ENCODE results near the gene COL25A1.
"Not testable (repeated sequence)": the region's sequence is repeated elsewhere in the genome, so short reads cannot be mapped to it uniquely, and the experiment has no call there.

The COL25A1 gene

DNA sequence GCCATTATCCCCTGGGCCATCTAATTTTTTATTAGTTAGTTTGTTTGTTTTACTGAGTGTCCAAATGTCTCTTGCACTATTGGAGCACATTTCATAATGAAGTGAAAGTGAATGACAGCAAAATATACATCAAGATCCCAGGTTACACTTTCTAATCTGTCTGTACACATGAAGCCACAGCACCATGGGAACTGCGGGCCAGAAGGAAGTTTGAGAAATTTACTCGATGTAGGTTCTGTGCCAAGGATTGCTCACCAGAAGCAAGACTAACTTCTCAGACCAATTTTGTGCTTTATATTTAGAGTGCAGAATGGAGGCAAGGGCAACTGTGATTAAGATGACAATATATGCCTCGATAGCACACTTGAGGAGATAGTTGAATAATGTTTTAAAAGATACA, 258.0 kb downstream of the COL25A1 start:
- no peak for DNase-seq

DNA sequence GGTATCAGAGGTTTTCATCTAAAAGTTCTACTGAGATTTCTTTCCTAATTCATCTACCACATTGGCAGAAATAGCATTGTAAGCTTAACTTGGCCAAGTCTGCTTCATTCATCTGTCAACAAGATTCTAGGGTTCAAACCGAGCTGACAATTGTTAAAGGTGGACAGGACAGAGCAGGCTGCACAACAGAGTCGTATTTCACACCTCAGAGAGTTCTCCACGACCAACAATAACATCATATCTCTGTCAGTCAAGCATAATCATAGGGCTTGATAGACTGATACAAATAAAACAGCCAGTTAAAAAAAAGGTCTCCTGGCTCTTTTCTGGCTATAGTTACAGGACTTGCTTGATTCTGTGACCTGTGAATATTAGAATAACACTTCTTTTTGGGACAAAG, 259.2 kb downstream of the COL25A1 start:
- no peak for DNase-seq

DNA sequence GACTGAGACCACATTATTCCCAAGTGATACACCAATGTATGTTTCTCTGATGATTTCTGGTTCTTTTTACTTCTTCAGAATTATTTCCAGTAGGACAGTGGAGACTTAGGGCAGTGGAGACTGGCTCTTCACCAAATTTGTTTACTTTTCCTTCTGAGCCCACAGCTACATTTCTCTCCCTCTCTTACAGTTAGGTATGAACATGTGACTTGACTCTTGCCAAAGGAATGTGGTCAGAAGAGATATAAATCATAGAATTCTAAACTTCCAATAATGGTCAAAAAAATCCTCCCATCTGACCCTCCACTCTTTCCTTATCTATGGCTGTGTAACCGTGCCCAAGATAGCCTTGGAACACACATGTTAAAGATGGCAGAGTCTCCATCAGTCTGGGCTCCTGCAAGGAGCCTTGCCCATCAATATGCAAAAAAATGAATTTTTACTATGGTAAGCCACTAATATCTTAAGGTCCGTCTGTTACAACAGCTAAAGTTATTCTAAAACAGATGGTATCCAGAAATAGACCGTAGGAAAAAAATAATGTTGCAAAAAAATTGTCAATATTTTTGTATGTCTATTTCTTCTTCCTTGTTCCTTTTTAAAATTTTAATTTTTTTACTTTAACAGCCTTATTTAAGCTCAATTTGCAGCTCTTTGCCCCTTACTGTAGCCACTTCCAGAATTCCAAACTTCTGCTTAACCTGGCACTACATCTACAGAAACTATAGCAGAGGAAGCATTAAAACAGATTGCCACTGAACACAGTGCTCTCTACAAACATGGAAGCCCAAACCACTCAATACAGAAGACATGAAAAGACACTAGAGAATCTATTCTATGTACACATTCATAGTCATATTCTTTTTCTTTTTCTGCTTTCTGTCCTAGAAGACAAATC, 260.7 kb downstream of the COL25A1 start:
- DNase-seq, result no peak

DNA sequence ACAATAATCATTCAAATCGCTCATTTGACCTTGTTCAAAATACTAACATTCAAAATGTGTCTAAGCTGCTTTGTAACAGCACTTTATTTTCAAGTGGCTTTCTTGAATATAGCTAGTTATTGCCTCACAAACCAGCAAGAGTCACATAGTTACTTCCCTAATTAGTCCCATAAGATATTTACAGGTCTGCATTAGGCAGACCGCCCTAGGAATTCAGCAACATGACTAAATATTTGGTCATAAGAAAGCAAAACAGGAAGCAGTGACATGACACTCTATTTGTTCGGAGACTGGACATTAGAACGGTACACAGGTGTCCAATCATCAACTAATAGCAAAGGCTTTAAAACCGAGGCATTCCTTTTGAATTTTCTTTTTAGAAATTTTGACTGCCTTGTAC, 262.0 kb downstream of the COL25A1 start:
- no peak for DNase-seq

DNA sequence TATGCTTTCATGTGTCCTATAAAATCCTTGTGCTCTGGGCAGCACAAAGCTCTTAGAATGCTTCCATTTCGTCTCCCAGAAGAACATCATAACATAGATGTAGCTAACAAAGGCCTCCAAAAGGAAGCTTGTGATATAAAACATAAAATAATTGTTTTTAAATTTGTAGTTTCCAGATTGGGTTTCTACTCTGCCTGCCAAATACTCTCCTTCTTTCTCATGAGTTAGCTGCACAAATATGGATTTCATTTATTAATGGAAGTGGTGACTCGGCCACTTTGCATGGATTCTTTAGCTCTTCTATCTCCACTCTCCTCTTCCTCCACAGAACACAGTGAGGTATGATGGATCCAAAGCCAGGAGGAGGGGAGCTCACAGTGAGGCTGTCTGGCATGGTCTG, 265.4 kb downstream of the COL25A1 start:
- no peak for DNase-seq

DNA sequence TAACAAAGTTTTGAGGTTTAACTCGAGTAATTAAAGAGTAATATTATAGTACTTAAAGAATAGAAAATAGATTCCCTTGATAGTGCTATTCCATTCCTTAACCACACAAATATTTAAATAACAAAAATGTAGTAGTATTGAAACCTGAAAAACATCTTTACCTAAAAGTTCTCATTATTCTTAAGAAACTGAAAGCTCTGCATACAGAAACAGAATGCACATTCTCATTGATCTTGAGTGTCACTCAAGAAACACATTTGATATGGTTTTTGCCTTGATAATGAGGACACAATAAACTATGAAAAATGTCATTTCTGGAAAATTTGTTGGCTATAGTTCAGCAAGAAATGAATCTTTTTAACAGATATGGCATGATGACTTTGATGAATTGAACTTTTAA, 268.5 kb downstream of the COL25A1 start:
- no peak for DNase-seq

DNA sequence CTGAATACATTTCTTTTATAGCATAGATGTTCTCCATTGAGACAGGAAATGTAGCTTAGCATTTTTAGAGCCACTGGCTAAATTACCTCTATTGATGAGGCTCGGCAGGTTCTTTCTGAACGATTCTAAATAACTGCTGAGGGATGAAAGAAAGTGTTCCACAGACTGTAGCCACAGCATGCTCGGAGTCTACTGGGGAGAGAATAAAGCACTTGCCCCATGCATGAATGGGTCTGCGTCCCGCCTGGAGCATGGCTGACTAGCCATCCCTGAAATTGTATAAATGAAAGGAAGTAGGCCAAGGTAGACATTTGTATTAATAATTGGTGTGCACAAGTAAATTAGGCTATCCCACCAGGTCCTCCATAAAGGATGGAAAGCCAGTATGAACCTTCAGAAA, 269.8 kb downstream of the COL25A1 start:
- DNase-seq, result no peak

DNA sequence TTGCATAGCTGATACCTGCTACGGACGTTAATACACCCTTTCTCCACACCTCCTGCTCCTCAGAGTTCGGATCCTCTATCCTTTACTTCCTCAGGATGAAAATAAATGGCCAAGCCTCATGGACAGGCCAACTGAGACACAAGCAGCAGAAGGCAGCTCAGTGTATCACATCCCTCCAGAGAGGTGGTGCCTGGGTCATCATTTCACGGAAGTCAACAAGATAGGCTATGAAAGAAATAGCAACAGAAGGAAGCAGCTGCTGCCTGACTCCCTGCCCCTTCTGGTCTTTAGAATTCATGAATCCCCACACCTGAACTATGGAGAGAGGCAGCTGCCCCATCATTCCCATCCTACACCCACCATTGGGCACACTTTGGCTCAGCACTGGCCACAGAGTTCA, 272.5 kb downstream of the COL25A1 start:
- DNase-seq, result no peak

DNA sequence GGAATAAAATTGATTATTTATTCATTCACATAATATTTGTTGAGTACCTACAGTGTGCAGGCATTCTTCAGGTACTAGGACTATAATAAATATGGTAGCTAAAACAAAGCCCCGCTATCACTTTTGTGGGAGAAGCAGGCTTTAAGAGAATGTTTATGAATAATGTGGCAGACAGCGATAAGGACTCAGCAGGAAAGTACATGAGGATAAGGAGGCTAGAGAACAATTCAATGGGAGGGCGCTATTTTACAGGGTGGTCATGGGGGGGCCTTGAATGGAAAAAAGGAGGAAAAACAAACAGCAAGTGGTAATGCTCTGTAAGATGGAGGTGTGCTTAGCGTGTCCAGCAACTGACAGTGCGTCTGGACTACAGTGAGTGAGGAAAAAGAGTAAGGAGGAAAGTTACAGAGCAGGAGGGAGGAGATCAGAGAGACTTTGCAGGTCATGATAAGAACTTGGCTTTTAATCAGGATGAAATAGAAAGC, 275.4 kb downstream of the COL25A1 start:
- DNase-seq, result no peak

DNA sequence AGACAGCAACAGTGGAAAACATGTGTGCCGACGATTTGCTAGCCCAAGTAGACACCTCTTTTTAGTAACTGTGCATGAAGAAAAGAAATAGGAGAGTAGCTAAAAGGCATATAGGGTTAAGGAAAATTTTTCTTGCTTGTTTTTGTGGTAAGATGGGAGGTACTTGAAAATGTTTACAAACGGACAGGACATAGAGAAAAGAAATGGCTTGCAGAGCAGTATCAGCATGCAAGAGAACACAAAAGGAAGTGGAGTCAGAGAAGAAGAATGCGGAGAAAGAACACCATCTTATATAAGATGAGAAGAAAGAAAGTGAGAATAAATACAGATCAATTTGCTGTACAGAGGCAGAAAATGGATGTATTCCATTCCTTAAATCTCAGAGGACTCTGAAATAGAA, 275.9 kb downstream of the COL25A1 start:
- DNase-seq, result no peak

DNA sequence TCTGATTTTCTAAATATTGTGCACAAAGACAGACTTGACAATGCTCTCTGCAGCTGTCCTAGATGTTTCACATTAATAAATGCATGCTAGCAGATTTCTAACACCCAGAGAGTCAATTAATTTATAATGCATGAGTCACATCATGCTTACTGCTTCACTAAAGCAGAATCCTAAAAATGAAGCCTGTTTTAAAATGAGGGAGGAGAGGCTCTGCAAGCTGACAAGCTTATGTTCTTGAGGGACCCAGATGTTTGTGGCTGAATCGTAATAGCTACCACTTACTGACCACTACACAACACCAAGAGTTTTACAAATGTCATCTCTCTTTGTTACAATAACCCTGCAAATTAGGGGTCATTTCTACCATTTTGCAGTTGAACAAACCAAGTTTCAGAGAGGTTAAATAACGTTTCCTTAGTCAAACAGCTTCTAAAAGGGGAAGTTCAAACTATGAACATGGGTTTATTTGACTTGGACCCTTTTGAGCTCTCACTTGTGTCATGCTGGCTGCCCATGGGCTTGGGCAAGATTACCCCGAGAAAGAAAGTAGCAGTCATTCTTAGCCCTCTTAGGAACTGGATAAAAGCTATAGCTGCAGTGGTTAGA, 276.9 kb downstream of the COL25A1 start:
- no peak for DNase-seq

DNA sequence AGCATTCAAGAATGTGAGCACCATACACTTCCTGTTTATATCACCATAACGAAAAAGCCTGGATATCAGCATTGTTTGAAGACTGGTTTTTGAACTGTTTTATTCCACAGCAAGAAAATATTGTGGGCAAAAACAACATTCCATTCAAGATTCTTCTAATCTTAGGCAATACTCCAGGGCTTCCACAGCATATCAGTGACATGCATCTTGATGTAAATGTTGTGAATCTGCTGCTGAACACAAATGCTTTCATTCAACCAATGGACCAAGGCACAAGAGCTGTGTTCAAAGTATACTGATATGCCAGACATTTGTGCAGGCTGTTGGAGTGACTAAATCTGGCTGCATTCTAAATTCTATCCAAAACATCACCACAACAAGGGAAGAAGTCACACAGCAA, 279.5 kb downstream of the COL25A1 start:
- DNase-seq, result no peak

DNA sequence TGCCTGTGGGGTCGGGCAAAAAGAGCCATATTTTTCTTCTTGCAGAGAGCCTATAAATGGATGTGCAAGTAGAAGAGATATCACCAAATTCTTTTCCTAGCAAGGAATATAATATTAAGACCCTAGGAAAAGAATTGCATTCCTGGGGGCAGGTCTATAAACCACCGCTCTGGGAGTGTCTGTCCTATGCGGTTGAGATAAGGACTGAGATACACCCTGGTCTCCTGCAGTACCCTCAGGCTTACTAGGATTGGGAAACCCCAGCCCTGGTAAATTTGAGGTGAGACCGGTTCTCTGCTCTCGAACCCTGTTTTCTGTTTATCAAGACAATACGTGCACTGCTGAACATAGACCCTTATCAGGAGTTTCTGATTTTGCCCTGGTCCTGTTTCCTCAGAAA, 280.8 kb downstream of the COL25A1 start:
- not testable (repeated sequence) for DNase-seq

DNA sequence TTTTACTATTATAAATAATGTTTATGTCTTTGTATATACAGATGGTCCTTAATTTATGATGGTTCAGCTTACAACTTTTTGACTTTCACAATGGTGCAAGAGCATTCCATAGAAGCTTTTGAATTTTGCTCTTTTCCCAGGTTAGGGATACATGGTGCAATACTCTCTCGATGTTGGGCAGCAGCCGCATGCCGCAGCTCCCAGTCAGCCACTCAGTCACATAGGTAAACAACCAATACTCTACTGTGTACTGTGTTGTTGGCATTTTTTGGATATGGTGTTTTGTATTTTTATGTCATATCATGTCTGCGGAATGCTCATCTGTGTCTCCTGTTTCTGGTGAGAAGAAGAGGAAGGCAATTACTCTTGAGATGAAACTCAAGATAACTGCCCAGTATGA, 281.6 kb downstream of the COL25A1 start:
- DNase-seq, result no peak

DNA sequence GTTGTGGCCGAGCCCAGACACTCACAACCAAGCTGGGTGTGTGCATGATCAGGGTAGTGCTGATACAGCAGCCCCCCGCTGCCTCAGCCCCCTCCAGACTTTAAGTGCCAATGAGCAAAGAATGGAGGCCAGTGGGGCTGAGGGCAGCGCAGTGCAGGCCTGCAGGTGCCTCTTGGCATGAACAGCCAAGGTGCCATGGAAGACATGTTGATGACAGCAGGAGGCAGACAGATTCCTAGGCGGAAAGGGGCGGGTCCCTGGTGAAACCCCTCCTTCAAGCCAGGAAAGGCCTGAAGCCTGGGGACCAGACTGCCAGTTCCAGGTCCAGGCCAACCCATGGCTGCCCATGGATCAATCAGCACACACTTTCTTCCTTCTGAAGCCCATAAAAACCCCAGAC, 286.3 kb downstream of the COL25A1 start:
- no peak for DNase-seq

DNA sequence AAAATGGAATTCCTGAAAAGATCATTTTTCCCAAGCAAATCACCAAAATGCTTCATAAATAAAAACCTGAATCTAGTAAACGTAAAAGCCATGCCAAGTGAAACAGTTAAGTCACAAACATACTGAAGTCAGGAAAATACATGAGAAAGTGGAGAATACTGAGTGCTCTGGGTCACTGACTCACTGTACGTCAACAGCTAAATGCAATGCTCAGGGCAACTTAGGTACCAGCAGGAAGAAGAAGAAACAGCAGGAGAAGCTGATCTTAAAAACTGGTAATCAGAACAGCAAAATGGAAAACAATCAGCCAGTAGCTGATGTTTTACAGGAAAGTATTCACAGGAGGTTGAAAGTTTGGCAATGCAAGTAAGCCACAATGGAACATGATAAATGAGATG, 287.0 kb downstream of the COL25A1 start:
- DNase-seq, result no peak

DNA sequence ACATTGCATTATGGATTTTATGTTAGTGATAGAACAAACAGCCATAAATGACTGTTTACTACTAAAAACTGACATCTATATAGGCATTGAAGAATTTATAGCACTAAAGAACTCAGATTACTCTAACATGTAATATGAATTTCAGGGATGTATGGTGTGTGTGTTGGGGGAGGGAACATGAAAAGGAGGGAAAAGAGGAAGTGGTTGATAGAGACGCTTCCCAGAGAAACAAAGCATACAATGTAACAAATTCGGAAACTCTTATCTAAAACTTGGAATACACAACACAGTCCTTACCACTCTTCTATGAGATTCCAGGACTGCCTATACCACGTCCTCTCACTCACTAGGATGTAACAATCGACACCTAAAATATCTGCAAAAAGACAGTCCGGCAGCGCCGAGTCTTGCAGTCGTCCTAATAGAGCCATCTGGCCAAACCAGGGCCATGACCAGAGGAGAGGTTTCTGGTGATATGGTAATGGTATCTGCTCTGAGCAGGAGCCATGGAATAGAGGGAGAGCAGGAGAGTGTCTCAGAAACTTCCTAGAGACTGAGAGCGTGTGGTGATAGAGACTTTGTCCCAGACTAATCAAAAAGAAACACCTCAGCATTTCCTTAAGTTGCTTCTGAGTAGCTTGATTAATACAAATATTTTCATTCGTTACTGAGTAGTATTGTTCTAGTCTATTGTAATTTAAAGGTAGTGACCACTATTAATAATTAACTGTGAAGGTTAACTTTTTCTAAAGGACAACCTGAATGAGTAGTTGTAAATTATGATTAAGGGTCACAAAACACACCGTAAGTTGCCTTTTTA, 287.7 kb downstream of the COL25A1 start:
- no peak for DNase-seq

DNA sequence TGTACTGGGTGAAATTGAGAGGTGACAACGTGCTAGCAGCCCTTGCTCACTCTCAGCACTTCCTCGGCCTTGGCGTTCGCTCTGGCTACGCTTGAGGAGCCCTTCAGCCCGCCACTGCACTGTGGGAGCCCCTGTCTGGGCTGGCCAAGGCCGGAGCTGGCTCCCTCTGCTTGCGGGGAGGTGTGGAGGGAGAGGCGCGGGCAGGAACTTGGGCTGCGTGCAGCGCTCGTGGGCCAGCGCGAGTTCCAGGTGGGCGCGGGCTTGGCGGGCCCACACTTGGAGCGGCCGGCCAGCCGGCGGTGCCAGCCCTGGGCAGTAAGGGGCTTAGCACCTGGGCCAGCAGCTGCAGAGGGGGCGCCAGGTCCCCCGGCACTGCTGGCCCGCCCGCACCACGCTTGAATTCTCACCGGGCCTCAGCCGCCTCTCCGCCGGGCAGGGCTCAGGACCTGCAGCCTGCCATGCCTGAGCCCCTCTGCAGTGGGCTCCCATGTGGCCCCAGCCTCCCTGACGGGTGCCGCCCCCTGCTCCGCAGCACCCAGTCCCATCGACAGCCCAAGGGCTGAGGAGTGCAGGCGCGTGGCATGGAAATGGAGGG, 290.1 kb downstream of the COL25A1 start:
- DNase-seq, result no peak

DNA sequence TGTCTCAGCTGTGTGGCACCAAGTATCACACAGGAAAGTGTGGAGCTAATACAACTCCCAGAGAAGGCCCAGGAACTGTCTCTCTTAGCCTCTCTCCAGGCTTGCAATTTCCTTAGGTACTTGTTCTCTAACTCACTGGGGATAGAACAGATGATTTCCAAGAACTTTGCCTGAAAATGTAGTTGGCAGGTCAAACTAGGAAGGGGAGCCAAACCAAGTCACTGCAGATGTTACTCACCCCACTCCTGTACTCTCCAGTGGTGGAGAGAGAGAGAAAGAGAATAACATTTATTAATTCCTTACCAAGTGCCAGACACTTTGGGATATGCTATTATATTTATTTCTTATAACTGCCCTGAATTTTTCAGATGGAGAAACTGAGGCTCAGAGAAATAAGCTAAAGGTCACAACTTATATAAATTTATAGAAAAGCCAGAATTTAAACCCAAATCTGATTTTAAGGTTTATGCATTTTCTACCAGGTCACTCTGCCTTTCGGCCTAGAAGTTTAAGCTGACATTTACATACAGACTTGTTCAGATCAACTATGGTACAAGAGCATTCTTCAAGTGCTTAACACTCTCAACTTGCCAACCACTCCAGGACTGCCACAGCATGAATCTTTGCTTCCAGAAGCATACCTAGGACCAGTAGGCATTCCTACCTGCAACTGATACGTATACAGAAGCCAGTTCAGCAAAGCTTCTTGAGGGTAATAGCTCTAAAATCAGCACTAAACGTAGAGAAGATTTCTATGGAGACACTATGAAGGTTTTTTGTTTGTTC, 291.0 kb downstream of the COL25A1 start:
- no peak for DNase-seq

DNA sequence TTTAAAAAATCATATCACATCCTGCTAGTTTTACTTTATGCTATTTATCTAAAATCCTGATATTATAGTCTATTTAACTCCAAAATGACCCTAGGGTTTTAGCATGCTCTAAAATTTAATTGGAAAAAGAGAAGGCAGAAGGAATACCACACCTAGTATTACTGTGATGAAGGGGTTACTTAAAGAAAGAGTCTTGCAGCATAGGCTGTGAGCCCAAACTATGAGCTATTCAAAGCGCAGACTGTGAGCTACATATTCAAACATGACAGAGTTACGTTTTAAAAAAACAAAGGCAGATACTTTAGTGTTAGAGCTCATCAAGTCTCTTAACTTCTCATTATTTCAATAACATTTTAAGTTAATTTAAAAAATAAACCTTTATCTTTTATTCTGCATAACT, 291.9 kb downstream of the COL25A1 start:
- DNase-seq, result no peak

DNA sequence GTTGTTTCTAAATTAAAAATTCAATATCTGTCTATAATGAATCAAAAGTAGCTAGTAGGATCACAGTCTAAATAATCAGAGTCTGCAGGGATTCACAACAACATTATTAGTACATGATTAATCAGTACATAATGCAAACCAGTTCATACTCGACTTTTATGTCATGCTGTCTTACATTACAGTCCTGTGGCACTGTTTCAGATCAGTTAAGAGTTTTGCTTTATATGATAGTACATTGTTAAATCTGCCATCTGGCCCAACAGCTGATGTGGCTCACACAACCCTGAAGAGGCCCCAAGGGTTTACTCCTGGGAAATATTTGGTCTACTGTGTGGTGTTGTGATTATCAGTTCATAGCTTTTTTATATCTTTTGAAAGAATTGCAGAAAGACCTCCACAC, 292.5 kb downstream of the COL25A1 start:
- DNase-seq, result no peak

DNA sequence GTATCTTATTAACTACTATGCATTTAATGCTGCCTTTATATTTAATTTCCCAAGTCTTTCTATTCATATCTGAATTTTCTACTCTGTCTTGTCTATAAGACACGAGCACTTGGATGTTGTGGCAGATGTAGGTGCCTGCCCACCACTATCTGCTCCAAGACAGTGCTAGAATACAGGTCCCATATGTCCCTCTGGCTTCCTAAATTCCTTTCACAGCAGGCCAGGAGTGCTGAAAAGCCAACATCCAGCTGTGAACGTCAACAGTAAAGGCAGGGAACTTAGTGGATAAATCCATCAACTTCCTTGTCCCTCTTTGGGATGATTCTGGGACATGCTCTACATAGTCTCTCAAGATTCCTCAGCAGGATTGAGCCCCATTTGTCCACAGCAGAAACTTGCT, 294.5 kb downstream of the COL25A1 start:
- DNase-seq, result no peak

All from activated CD4-positive, alpha-beta T cell treated with anti-CD3 and anti-CD28 coated beads, Interleukin-2, amount 50 U/mL, for 4 hours (primary cell).